T-helper 2 cell treated with Interferon-gamma antibody and Interleukin-4, amounts not matched to agents 100 ng/mL and 5 ng/mL, for 36 hours (primary cell): ENCODE measurements around the gene FMR1NB. TPM values are rescaled to one million over a fixed set of nuclear protein-coding genes. Genes with fewer than 3 reads are reported as not detected.

Experiments
- intact Hi-C: fragments of 100-400 bp; cut with micrococcal nuclease; formaldehyde crosslinking; loops from one replicate; pipeline ENCODE4 v1.15.1; 2023
- total RNA-seq: library from RNA; stranded (reverse); gene quantifications from 2 replicates; pipeline ENCODE4 v1.2.3, GENCODE V29; 2022

Gene FMR1NB
- total RNA-seq = not detected in 2 replicates

- intact Hi-C loops = no loop called here
Measured at GRCh38 chrX:147981038-147981752, at the start of gene FMR1NB. Gene FMR1NB (plus strand): TSS chrX:147981337. CDS start chrX:147981403, 66 bp downstream.

GRCh38 chrX:147933815-147934214 lies 47.3 kb upstream of the FMR1NB start:
- intact Hi-C loops = no loop called here

- intact Hi-C loops = no loop called here
Measured at GRCh38 chrX:147935156-147935758, 45.9 kb upstream of the FMR1NB start.

- intact Hi-C loops = no loop called here
Measured at GRCh38 chrX:147945286-147945685, 35.9 kb upstream of the FMR1NB start.

- intact Hi-C loops = no loop called here
Measured at GRCh38 chrX:147948531-147948930, 32.6 kb upstream of the FMR1NB start.

GRCh38 chrX:147950352-147950751 lies 30.8 kb upstream of the FMR1NB start:
- intact Hi-C loops = no loop called here

- intact Hi-C loops = no loop called here
Measured at GRCh38 chrX:147953976-147954375, 27.2 kb upstream of the FMR1NB start.

GRCh38 chrX:147957291-147957690 lies 23.8 kb upstream of the FMR1NB start:
- intact Hi-C loops = no loop called here

- intact Hi-C loops = no loop called here
Measured at GRCh38 chrX:147958291-147958690, 22.8 kb upstream of the FMR1NB start.

GRCh38 chrX:147960722-147961121 lies 20.4 kb upstream of the FMR1NB start:
- intact Hi-C loops = no loop called here

GRCh38 chrX:147962476-147962875 lies 18.7 kb upstream of the FMR1NB start:
- intact Hi-C loops = no loop called here

GRCh38 chrX:147978931-147979330 lies 2.2 kb upstream of the FMR1NB start:
- intact Hi-C loops = no loop called here

- intact Hi-C loops = no loop called here
Measured at GRCh38 chrX:148020329-148020728, 39.2 kb downstream of the FMR1NB start.

- intact Hi-C loops = no loop called here
Measured at GRCh38 chrX:148024425-148025148, 43.5 kb downstream of the FMR1NB start.

GRCh38 chrX:148035380-148035779 lies 54.2 kb downstream of the FMR1NB start:
- intact Hi-C loops = no loop called here

GRCh38 chrX:148037020-148037419 lies 55.9 kb downstream of the FMR1NB start:
- intact Hi-C loops = no loop called here

GRCh38 chrX:148043271-148043855 lies 62.2 kb downstream of the FMR1NB start:
- intact Hi-C loops = no loop called here

- intact Hi-C loops = no loop called here
Measured at GRCh38 chrX:148047200-148047599, 66.1 kb downstream of the FMR1NB start.

GRCh38 chrX:148049441-148049840 lies 68.3 kb downstream of the FMR1NB start:
- intact Hi-C loops = loop anchor here (1.0 kb wide), 1 partner anchor 1238 kb away; no protein-coding TSS in a partner anchor

GRCh38 chrX:148051973-148052372 lies 70.8 kb downstream of the FMR1NB start:
- intact Hi-C loops = no loop called here

- intact Hi-C loops = no loop called here
Measured at GRCh38 chrX:148067285-148067684, 86.1 kb downstream of the FMR1NB start.
